H1 (cell line): Measurements from ENCODE around the gene CALD1. TPM values are rescaled to one million over a fixed set of nuclear protein-coding genes. Genes with fewer than 3 reads are reported as not detected.

Source experiments
- CTCF ChIA-PET: fragments of 300-600 bp; sonication (Branson Sonifier 250); formaldehyde crosslinking; loops from one replicate; lab custom pipeline; 2021; ENCODE audit not compliant: partially characterized antibody; lab: Charles Lee
- POLR2A ChIA-PET: fragments of 300-600 bp; sonication (Branson Sonifier 250); formaldehyde crosslinking; loops from one replicate; lab custom pipeline; 2021; ENCODE audit warnings: inconsistent platforms; ENCODE audit not compliant: partially characterized antibody; lab: Charles Lee
- DNase-seq, 2 experiments: peaks; one replicate each; pipeline versions ENCODE4 v3.0.0 to v3.0.0-alpha.2; 2010 to 2022; ENCODE audit warnings: low spot score in 2 of 2, low read depth in 1 of 2, mixed read lengths in 1 of 2
- FAIRE-seq: peaks from 2 replicates; lab custom pipeline; 2011; peaks lifted over from hg19 to GRCh38; lab: Jason Lieb, UNC
- H2AFZ ChIP-seq: 2 replicates; pipeline ENCODE4 v1.8.1; 2012; ENCODE audit warnings: low read length, inconsistent platforms
- H2AK5ac ChIP-seq: 2 replicates; pipeline ENCODE4 v1.6.1; 2013; ENCODE audit warnings: low read depth, low read length
- H2BK120ac ChIP-seq: replicated peaks from 2 replicates; pipeline ENCODE3; 2013; ENCODE audit warnings: low read depth, low read length, inconsistent platforms
- H2BK12ac ChIP-seq: 2 replicates; pipeline ENCODE4 v1.6.1; 2013; ENCODE audit warnings: low read depth, low read length
- H2BK15ac ChIP-seq: 2 replicates; pipeline ENCODE4 v1.6.1; 2013; ENCODE audit warnings: low read length
- H2BK20ac ChIP-seq: 2 replicates; pipeline ENCODE4 v1.6.1; 2013; ENCODE audit warnings: low read length
- H2BK5ac ChIP-seq: 2 replicates; pipeline ENCODE4 v1.6.1; 2013; ENCODE audit warnings: low read depth, low read length
- H3K14ac ChIP-seq: 2 replicates; pipeline ENCODE4 v1.6.1; 2013; ENCODE audit warnings: inconsistent platforms; ENCODE audit not compliant: insufficient read length
- H3K18ac ChIP-seq: 2 replicates; pipeline ENCODE4 v1.6.1; 2013; ENCODE audit warnings: low read length; ENCODE audit errors: extremely low read depth
- H3K23ac ChIP-seq: 2 replicates; pipeline ENCODE4 v1.6.1; 2013; ENCODE audit warnings: inconsistent platforms; ENCODE audit not compliant: insufficient read length
- H3K23me2 ChIP-seq: 2 replicates; pipeline ENCODE4 v1.6.1; 2013; ENCODE audit warnings: low read depth, low read length
- H3K27ac ChIP-seq: 2 replicates; pipeline ENCODE4 v1.6.1; 2011; ENCODE audit warnings: low read depth, low read length, inconsistent platforms
- H3K27me3 ChIP-seq, 4 experiments: replicated peaks in 1 of 4; 1 replicate in 1 of 4; 2 replicates in 3 of 4; pipeline versions ENCODE4 v1.6.1 to v1.8.1; 2011 to 2013; ENCODE audit warnings: low read length in 3 of 4, mild to moderate bottlenecking in 3 of 4, inconsistent platforms in 2 of 4, mixed read lengths in 2 of 4, moderate library complexity in 1 of 4; ENCODE audit not compliant: control insufficient read depth in 3 of 4, insufficient read depth in 3 of 4; ENCODE audit errors: extremely low read depth in 1 of 4
- H3K36me3 ChIP-seq, 4 experiments: 2 replicates each; pipeline versions ENCODE4 v1.6.1 to v1.8.1; 2011 to 2013; ENCODE audit warnings: mild to moderate bottlenecking in 4 of 4, low read length in 3 of 4, moderate library complexity in 2 of 4, control low read depth in 1 of 4, inconsistent platforms in 1 of 4; ENCODE audit not compliant: insufficient read depth in 4 of 4, control insufficient read depth in 2 of 4
- H3K4ac ChIP-seq: replicated peaks from 2 replicates; pipeline ENCODE3; 2013; ENCODE audit warnings: low read length, low read depth, mixed read lengths, inconsistent platforms; ENCODE audit not compliant: insufficient read length
- H3K4me1 ChIP-seq, 4 experiments: replicated peaks in 1 of 4; 1 replicate in 1 of 4; 2 replicates in 3 of 4; pipeline versions ENCODE4 v1.6.1 to v1.8.1; 2011 to 2013; ENCODE audit warnings: low read length in 3 of 4, inconsistent platforms in 2 of 4, mixed read lengths in 1 of 4; ENCODE audit not compliant: insufficient read depth in 4 of 4, control insufficient read depth in 3 of 4
- H3K4me2 ChIP-seq, 2 experiments: 2 replicates each; pipeline versions ENCODE4 v1.6.1 to v1.8.1; 2011 to 2013; ENCODE audit warnings: low read depth in 2 of 2, low read length in 2 of 2, control low read depth in 1 of 2, inconsistent platforms in 1 of 2, mild to moderate bottlenecking in 1 of 2; ENCODE audit not compliant: insufficient read depth in 1 of 2
- H3K4me3 ChIP-seq, 4 experiments: fragments of 200-600, 300-600 bp in 1 of 4; sonication (generic), shearing (Covaris generic), sonication (Bioruptor Twin) in 1 of 4; 2 replicates each; pipeline versions ENCODE4 v1.5.1 to v1.8.1; 2011 to 2016; ENCODE audit warnings: low read length in 4 of 4, low read depth in 3 of 4, control low read depth in 2 of 4, inconsistent platforms in 2 of 4, mild to moderate bottlenecking in 2 of 4, mixed read lengths in 1 of 4, moderate library complexity in 1 of 4; ENCODE audit not compliant: insufficient read depth in 2 of 4; ENCODE audit errors: extremely low read depth in 1 of 4
- H3K56ac ChIP-seq: replicated peaks from 2 replicates; pipeline ENCODE3; 2013; ENCODE audit warnings: low read depth, mild to moderate bottlenecking, mixed read lengths, low read length, inconsistent platforms; ENCODE audit not compliant: insufficient read length
- H3K79me1 ChIP-seq: 2 replicates; pipeline ENCODE4 v1.6.1; 2013; ENCODE audit warnings: low read depth, low read length, control low read depth
- H3K79me2 ChIP-seq, 2 experiments: 2 replicates each; pipeline versions ENCODE4 v1.6.1 to v1.8.1; 2012 to 2013; ENCODE audit warnings: low read length in 2 of 2, mild to moderate bottlenecking in 2 of 2, inconsistent platforms in 1 of 2; ENCODE audit not compliant: insufficient read depth in 2 of 2, control insufficient read depth in 1 of 2
- H3K9ac ChIP-seq, 4 experiments: replicated peaks in 1 of 4; 1 replicate in 1 of 4; 2 replicates in 3 of 4; pipeline versions ENCODE4 v1.6.1 to v1.8.1; 2011 to 2013; ENCODE audit warnings: low read depth in 3 of 4, low read length in 3 of 4, control low read depth in 2 of 4, mild to moderate bottlenecking in 2 of 4, moderate library complexity in 2 of 4, inconsistent platforms in 1 of 4; ENCODE audit errors: extremely low read depth in 1 of 4
- H3K9me3 ChIP-seq, 2 experiments: 2 replicates each; pipeline versions ENCODE4 v1.6.1 to v1.8.1; 2012 to 2013; ENCODE audit warnings: mild to moderate bottlenecking in 2 of 2, moderate library complexity in 2 of 2, control low read depth in 1 of 2, inconsistent platforms in 1 of 2, low read depth in 1 of 2, low read length in 1 of 2, mixed read lengths in 1 of 2; ENCODE audit not compliant: insufficient read depth in 2 of 2
- H4K20me1 ChIP-seq, 2 experiments: replicated peaks in 1 of 2; 2 replicates each; pipeline versions ENCODE3 to v1.8.1; 2011 to 2013; ENCODE audit warnings: inconsistent platforms in 2 of 2, low read length in 2 of 2, mild to moderate bottlenecking in 1 of 2; ENCODE audit not compliant: insufficient read depth in 2 of 2, control insufficient read depth in 1 of 2
- H4K5ac ChIP-seq: 2 replicates; pipeline ENCODE4 v1.6.1; 2013; ENCODE audit warnings: low read length, low read depth, mixed read lengths, inconsistent platforms; ENCODE audit not compliant: insufficient read length
- H4K8ac ChIP-seq: 2 replicates; pipeline ENCODE4 v1.8.0; 2013; ENCODE audit warnings: mild to moderate bottlenecking, moderate library complexity, low read length, inconsistent platforms; ENCODE audit not compliant: insufficient read depth; ENCODE audit errors: extremely low read depth
- H4K91ac ChIP-seq: replicated peaks from 2 replicates; pipeline ENCODE3; 2013; ENCODE audit warnings: low read length, mixed read lengths, inconsistent platforms; ENCODE audit not compliant: insufficient read length
- BRCA1 ChIP-seq: IDR thresholded peaks from 2 replicates; pipeline ENCODE4 v1.6.1; 2012; ENCODE audit warnings: low read depth, low read length, improper control_type of control experiment
- CHD1 ChIP-seq: IDR thresholded peaks from 2 replicates; pipeline ENCODE4 v1.6.1; 2012; ENCODE audit warnings: low read depth, low read length, improper control_type of control experiment
- POU5F1 ChIP-seq: IDR thresholded peaks from 2 replicates; pipeline ENCODE4 v1.6.1; 2011; ENCODE audit warnings: low read depth, mild to moderate bottlenecking, low read length, moderate library complexity
- RBBP5 ChIP-seq: IDR thresholded peaks from 2 replicates; pipeline ENCODE4 v1.7.1; 2012; ENCODE audit warnings: low read depth, mild to moderate bottlenecking, inconsistent platforms, low read length, moderate library complexity, borderline replicate concordance
- TAF7 ChIP-seq: optimal IDR thresholded peaks from 2 replicates; pipeline ENCODE3; 2011; ENCODE audit warnings: low read depth, mild to moderate bottlenecking, inconsistent platforms, low read length, moderate library complexity, borderline replicate concordance
- WGBS, 2 experiments: shearing (Covaris generic) in 1 of 2; methylation state at CpG; one replicate each; pipeline versions ENCODE4 v1.1.6 to v1.1.7; 2013 to 2015; ENCODE audit warnings: low lambda C conversion rate in 2 of 2, mixed read lengths in 2 of 2, inconsistent platforms in 1 of 2, low coverage in 1 of 2, missing lambda C conversion rate in 1 of 2; ENCODE audit not compliant: insufficient replicate concordance in 2 of 2, insufficient coverage in 1 of 2, insufficient read length in 1 of 2; ENCODE audit errors: extremely low coverage in 1 of 2, missing lambda C conversion rate in 1 of 2; 5-methylcytosine and 5-hydroxymethylcytosine counted together
- polyA plus RNA-seq, 7 experiments: library from polyadenylated mRNA; depleted of rRNA in 3 of 7; stranded (reverse) in 5 of 7; unstranded in 2 of 7; fragments of >200 nt in 5 of 7; fragments of 200-250 nt in 2 of 7; gene quantifications; 1 replicate in 5 of 7; 2 replicates in 1 of 7; 4 replicates in 1 of 7; pipeline versions ENCODE4 v1.2.1 to v1.2.3, GENCODE V29; 2011 to 2013; ENCODE audit warnings: missing spikeins in 2 of 7, mixed read lengths in 2 of 7
- total RNA-seq: library from RNA; stranded (reverse); fragmentation: NEBNext Ultra II Directional; extraction: Animal tissue kit (Norgen Biotek cat#: 25700); gene quantifications from 2 replicates; pipeline ENCODE4 v1.2.1, GENCODE V29; 2021

The CALD1 gene
- total and polyA plus RNA-seq, 2 of the 8 experiments (the other 6 are each of a cell fraction or from before 2014, with no cell fraction given), result 34.3 to 177 TPM

GRCh38 chr7:134814730-134815364 lies 35.4 kb downstream of the CALD1 start:
- Histone ChIP-seq H3K9me3 (no peaks in the 10 kb centered on the region), H3K23me2 (no peaks in the 10 kb centered on the region), H3K9ac (no peak overlapping the region), H3K27ac (no peak overlapping the region), H3K23ac (no peak overlapping the region), H2AFZ (no peak overlapping the region), H3K4ac (no peak overlapping the region), H3K27me3 (no peaks in the 10 kb centered on the region), H3K56ac (no peak overlapping the region), H4K91ac (no peak overlapping the region), H3K18ac (no peak overlapping the region), H2BK20ac (no peak overlapping the region), H3K36me3 (no peaks in the 10 kb centered on the region), H3K79me1 (peaks cover 3% of the 10 kb centered on the region; the same call in 1 of the 2 replicates), H3K4me2 (no peak overlapping the region), H4K8ac (no peak overlapping the region), H3K14ac (no peak overlapping the region), H2BK12ac (no peak overlapping the region), H2BK120ac (no peak overlapping the region), H4K5ac (no peak overlapping the region), H2BK5ac (no peak overlapping the region), H3K79me2 (peaks cover 0 to 6% of the 10 kb centered on the region in 2 experiments; a peak in 2 of 4 replicates), H4K20me1 (no peaks in the 10 kb centered on the region), H3K4me1 (no peaks in the 10 kb centered on the region; a peak in 1 of 7 replicates), H3K4me3 (no peak overlapping the region), H2AK5ac (no peak overlapping the region), H2BK15ac (no peak overlapping the region)
- POLR2A ChIA-PET, result interaction anchor here (1.6 kb wide), 1 partner anchor 26 kb away, joined by 4 read pairs; no protein-coding TSS in a partner anchor
- FAIRE-seq (no peak), DNase-seq (no peak)
- 89% methylated on average over 4 of the region's 4 CpGs; no CpG with 5 or more reads in 1 of the 2 experiments for WGBS, 2 experiments
- CTCF ChIA-PET, result interaction anchor here (1.5 kb wide), 1 partner anchor 65 kb away, joined by 3 read pairs; no protein-coding TSS in a partner anchor
- TF ChIP-seq TAF7 (no peak), POU5F1 (no peak), RBBP5 (no peak), BRCA1 (no peak), CHD1 (no peak)
